Activated effector memory CD4-positive, alpha-beta T cell treated with Interleukin-2 at 50 U/mL for 16 hours (primary cell): Measurements from ENCODE around the gene PTP4A1.
"Not testable (repeated sequence)": the region's sequence is repeated elsewhere in the genome, so short reads cannot be mapped to it uniquely, and the experiment has no call there.

Source experiments
- DNase-seq: peaks from one replicate; pipeline ENCODE4 v3.0.0-alpha.2; 2020

PTP4A1 gene

DNA sequence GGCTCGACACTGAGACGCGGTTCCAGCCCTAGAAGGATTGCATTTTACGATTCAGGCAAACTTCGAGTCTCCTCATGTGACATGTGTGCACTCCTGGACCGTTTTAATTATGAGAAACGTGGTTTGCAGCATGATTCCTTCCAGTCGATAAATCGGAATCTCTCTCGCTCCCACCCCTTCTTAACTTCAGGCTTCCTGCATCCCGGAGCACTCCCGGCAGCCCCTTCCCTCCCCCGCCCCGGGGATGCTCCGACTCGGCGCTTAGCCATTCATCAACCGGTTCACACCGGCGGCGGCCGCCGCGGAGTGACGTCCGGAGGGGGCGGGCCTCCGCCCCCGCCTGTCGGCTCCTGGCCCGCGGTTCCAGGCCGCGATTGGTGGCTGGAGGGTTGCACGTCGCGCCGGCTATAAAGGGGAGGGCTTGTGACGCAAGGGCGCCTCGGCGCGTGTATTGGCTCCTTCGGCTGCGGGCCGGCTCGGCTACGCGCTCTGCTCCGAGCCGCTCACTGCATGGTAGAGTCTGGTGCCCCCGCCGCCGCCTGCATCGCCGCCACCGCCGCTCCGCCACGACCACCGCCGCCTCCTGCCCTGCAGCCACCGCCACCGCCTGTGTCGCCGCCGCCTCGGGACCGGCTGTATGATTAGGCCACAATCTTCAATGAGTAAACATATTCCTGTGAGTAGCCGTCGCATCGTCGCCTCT lies at the start of gene PTP4A1, which contains the start of gene LOC128125822:
TSS of gene PTP4A1 (plus strand) at position 437 of the 703 bp plus-strand sequence. CDS start 4,401 bp downstream, outside the sequence.
TSS of gene LOC128125822 (plus strand) at position 437 of the 703 bp plus-strand sequence.
- peak; percentile 93 for DNase-seq

DNA sequence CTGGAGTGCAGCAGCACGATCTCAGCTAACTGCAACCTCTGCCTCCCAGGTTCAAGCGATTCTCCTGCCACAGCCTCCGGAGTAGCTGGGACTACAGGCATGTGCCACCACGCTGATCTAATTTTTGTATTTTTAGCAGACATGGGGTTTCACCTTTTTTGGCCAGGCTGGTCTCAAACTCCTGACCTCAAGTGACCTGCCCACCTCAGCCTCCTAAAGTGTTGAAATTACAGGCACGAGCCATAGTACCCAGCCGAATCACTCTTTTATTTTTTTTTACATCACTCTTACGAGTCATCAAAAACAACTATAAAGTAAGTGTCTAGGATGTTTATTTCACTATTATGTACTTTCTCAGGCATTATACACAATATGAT lies 49.4 kb upstream of the PTP4A1 start:
- DNase-seq = not testable (repeated sequence)

DNA sequence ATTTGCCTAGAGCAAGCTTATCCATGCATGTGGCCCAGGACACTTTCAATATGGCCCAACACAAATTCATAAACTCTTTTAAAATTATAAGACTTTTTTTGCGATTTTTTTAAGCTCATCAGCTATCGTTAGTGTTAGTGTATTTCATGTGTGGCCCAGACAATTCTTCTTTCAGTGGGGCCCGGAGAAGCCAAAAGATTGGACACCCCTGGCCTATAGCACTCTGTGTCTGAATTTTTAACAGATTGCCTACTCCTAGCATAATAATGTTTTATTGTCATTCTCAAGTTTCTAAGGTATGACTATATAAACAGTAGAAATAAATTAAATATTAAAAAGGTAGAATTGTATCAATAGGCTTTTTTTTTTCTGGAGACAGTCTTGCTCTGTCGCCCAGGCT lies 48.6 kb upstream of the PTP4A1 start:
- no peak for DNase-seq

DNA sequence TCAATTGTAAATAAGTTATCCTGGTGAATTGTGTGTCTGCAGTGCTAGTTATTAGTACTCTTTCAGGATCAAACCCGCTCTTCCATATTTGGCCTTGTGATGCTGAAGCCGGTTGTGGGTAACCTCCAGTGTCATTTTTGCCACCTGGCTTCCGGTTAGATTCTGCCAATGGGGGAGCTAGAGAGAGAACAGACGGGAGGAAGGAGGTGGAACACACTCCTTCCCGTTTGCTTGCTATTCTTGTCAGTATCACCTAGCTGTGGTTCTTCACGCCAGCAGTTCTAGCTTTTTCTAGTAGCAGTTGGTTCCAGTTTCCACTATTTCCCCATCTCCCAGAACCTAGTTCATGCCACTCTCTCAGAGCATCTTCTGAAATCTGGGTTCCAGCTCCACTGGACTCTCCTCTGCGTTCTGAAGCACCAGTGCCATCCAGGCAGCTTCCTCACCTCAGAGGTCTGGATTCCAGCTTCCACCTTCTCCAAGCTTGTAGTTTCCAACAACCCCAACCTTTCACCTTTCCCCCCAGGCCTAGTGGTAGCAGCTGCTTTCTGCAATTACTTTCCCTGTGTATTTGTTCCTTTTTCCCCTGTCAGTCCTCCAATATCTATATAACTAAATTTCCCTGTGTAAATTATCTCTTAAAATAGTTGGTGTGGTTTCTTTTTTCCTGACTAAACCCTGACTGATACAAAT lies 46.9 kb upstream of the PTP4A1 start:
- DNase-seq = no peak

DNA sequence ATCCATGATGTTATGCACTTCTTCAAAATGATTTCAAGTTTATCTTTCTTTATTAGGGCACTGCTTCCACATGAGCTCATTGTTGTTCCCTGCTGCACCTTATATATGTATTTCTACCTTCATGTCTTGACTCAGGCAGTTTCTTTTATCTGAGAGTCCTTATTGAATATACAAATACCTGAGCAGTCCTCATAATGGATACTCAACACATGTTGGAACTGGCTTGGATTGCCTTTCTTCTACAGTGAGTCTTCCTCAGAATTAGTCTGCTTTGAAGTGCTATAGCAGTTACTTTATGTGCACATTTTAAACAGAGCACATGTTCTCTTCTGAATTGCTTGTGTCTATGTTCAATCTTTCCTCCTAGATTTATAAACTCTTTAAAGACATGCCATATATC lies 45.3 kb upstream of the PTP4A1 start:
- DNase-seq = no peak

DNA sequence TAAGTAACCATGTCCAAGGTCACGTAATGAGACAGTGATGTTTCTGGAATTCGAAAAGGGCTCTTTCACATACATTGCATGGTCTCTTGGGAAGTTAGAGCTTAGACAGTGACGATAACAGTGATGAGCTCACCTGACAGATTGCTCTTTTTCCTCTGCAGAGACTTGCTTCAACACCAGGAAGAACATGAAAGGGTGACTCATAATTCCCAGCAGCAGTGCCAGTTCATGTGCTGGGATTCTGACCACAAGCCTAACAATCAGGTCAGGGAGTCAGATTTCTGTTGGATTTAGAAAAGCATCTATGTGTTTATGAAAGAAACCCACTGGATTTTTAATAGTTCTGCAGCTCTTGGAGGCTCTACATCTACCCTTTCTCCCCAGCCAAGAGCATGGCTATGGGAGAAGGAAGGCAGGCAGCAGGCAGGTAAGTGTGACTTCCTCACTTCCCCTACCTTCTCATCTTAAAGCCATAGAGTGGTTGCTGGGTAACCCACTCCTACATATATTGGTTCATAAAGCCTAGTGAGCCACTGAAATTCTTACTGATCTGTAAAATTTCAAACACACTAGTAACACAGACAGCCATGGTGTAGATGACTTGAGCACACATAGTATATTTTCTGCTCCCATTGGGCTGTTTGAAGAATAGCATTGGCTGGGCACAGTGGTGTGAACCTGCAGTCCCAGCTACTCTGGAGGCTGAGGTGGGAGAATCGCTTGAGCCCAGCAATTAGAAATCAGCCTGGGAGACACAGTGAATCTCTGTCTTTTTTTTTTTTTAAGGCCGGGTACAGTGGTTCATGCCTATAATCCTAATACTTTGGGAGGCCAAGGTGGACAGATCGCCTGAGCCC lies 44.4 kb upstream of the PTP4A1 start:
- no peak for DNase-seq

DNA sequence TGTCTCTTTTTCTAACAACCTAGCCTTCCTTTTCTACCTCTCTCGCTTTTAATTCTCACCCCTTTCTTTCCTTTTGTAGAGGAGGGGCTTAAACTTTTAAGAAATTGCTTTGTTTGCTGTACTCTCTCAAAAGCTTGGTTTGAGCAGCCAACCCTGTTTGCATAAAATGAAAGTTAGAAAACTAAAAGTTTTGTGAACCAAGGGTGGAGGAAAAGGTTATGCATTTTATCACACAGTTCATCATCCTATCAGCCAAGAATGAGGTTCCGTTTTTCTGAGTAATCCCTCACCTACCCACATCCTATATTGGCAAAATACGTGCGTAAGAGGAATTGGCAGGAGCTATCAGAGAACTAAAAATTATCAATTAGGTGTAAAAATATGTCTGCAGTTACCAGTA lies 42.8 kb upstream of the PTP4A1 start:
- no peak for DNase-seq

DNA sequence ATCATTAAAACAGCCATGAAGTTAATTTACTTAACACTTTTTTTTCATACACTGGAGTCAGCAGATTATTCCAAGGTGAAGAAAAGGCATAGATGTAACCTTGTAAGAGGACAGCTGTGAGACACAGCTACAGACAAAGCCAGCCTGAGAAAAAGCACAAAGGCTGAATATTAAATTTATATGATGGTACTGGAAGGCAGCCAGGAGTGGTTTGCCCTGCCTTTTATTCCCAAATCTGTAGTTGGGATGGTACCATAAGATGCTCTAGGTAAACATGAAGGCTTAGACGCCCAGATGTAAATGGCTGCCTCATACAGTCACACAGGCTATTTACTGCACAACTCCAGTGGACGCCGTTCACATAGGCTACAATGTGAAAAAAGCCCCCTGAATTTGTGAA lies 42.1 kb upstream of the PTP4A1 start:
- DNase-seq = no peak

DNA sequence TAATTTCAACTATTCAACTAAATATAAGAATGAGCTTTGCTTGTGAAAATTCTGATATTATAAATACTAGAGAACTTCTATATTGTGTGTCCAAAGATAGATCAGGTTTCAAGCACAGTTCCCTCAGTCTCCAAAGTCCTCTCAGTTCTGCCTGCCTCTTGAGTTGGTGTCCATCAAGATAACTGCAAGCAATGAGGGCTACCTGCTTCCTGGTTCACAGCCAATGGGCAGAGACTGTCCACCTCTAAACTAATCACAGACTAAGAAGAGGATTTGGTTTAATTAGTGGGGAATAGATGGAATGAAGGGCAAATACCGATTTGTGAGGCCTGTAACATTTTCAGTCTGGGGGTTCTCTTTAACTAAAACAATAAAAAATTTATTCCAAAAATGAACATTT lies 41.3 kb upstream of the PTP4A1 start:
- DNase-seq = no peak

DNA sequence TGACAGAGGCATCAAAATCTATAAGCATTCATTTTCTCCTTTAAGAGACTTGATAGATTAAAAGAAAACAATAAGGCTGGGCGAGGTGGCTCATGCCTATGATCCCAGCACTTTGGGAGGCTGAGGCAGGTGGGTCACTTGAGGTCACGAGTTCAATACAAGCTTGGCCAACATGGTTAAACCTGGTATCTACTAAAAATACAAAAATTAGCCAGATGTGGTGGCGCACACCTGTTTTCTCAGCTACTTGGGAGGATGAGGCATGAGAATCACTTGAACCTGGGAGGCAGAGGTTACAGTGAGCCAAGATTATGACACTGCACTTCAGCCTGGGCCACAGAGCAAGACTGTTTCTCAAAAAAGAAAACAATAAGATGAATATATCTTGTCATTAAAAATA lies 39.3 kb upstream of the PTP4A1 start:
- DNase-seq = no peak

DNA sequence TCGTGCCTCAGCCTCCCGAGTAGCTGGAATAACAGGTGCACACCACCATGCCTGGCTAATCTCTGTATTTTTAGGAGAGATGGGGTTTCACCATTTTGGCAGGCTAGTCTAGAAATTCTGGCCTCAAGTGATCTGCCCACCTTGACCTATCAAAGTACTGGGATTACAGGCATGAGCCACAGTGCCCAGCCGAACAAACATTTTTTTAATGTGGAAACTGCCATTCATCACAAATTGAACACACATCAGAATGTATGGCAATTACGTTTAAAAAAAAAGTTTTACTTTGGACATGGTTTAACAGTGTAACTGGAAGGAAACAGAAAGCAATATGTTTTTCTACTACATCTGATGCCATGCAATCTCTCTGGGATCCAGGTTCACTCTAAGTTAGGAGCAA lies 38.3 kb upstream of the PTP4A1 start:
- no peak for DNase-seq

DNA sequence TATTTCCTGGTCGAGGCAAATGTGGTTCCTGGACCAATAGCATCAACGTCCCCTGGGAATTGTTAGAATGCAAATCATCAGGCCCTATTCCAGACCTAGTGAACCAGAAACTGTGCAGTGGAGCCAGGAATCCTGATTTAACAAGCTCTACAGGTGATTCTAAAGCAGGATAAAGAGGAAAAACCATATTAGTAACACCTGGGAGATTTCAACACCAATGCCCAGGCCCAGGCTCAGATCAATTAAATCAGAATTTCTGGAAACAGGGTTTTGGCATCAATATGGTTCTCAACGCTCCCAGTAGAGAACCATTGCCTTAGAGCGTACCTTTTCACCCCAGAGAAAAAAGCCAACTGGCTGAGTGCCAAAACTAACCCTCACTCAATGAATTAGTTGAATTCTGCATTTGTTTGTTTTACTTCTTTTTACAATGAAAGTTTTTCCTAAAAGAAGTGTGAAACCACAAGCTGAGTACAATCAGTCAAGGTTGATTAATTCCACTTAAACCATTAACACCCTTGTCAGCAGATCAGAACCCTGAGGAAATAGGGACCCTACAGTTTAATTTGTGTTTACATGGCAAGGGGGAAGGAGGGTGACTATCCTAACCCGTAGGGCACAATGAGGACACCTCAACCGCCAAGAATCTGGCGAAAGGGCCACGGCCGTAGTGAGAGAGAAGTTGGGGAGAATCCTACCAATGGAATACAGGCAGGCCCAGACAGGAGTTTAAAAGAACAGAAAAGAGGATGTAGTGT lies 34.9 kb upstream of the PTP4A1 start:
- DNase-seq = no peak

DNA sequence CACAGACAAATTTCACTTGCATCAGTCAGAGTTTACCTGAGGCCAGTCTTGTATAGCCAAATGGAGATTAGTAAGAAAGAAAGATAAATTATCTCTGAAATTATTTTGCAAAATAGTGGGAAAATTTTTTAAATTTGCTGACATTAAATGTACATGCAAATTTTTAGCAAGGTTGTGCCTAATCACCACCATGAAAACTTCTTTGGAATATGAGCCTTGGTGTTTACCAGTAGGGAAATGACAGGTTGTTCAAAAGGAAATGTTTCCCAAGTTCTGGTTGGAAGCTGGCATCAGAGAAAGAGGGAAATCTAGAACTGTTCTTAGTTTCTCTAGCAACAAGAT lies 34.4 kb upstream of the PTP4A1 start:
- DNase-seq = no peak

DNA sequence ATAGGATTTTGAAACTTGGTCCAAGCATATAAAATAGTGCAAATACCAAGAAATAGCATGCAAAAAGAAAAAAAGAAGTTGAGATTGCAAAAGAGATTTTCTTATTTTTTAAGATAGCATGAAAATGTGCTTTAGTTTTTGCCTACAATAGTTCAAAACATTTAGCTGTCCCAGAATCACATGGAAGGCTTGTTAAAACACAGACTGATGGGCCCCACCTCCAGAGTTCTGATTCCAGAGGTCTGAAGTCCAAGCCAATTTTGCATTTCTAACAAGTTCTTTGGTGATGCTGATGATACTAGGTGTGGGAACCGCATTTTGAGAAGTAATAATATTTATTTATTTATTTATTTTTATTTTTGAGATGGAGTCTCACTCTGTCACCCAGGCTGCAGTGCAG lies 33.7 kb upstream of the PTP4A1 start:
- DNase-seq = no peak

DNA sequence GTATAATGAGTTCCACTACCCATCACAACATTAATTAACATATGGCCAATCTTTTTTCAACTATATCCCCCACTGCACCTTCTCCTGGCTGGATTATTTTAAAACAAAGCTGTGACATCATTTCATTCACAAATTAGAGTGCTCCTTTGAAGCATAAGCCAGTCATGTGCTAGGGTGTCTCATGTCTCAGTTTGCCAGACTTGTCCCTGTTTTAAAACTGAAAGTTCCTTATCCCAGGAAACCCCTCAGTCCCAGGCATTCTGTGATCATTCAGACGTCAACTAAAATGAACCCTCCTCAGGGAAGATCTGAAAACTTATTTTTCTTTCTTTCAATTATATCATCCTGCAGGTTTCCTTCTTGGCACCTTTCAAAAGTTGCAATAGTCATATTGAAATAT lies 29.3 kb upstream of the PTP4A1 start:
- no peak for DNase-seq

DNA sequence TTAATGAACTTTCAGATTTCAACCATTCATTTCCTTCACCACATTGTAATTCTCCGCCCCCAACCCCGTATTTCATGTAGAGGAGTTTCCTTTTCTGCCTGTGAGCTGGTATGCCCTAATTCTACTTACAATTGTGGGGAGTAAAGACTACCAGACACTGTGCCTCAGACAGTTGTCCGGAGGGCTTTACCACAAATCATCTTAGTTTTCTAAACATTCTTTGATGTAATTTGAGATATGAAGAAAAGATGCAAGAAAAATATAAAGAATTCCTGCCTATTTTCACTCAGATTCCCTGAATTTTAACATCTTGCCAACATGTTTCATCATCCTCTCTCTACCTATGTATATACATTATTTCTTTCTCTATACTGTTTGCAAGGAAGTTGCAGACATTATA lies 28.3 kb upstream of the PTP4A1 start:
- DNase-seq = no peak

DNA sequence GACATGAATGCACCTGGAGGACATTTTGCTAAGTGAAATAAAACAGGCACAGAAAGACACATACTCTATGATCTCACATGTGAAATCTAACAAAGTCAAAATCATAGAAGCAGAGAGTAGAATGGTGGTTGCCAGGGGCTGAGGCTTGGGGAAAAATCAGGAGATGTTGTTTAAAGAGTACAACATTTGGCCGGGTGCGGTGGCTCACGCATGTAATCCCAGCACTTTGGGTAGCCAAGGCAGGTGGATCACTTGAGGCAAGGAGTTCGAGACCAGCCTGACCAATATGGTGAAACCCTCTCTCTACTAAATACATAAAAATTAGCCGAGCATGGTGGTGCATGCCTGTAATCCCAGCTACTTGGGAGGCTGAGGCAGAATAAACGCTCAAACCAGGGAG lies 26.0 kb upstream of the PTP4A1 start:
- no peak for DNase-seq

DNA sequence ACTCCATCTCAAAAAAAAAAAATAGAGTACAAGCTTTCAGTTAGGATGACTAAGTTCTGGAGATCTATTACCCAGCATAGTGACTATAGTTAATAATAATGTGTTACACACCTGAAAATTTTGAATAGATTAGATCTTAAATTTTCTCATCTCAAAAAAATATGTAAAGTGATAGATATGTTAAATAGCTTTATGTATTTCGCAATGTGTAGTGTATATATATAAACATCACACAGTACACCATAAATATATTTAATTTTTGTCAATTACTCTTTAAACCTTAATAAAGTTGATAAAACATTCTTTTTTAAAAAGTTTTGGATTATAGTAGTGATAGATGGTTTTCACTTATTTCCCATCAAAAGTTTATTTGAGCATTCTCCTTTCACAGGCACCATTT lies 25.6 kb upstream of the PTP4A1 start:
- DNase-seq = no peak

DNA sequence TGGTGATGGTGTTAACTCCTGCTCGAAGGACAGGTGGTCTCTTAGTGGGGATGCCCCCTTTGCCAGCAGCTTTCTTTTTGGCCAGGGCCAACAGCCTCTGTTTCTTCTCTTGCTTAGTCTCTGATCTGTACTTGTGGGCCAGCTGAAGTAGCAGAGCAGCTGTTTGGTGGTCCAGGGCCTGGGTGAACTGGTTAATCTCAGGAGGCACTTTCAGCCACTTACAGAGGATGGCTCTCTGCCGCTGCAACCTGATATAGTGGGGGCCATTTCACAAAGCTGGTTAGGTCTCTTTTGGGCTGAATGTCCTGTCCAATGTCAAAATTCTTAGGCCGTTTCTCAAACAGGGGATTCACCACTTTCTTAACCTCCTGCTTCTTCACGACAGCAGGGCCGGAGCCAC lies 23.2 kb upstream of the PTP4A1 start:
- DNase-seq = no peak

DNA sequence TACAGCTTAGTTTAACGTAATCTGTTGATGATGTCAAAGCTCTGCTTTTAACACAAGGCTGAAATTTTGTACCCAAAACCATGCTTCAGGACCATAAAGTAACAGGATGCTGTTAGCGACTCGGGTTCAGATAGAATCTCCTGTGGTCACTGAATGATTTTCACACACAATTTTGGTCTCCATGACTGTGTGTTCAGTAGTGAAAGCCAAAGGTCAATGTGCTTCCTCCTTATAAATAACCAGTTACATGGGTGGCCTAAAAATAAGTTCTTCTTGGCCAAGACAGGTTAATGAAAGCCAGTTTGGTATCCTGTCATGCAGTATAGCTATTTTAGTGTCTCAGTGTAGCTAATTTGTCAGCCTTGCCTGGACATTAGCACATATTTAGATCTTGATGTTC lies 19.1 kb upstream of the PTP4A1 start:
- DNase-seq = no peak

DNA sequence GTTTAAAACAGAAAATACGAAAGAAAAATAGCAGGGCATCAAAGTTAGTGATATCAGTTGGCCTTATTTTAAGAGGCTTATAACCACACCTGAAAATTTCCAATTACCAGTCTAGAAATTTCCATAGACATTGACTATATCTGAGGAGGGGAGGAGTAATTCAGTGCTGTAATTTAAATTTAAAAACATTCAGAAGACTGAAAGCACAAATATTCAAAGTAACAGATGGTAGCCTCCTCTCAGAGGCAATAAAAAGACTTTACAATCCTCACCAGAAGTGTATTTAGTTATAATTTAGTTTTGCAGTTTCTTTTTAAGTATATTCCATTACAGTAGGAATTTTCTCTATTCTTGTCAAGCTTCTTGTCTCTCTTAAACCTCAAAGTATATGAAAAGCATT lies 18.4 kb upstream of the PTP4A1 start:
- DNase-seq = no peak

DNA sequence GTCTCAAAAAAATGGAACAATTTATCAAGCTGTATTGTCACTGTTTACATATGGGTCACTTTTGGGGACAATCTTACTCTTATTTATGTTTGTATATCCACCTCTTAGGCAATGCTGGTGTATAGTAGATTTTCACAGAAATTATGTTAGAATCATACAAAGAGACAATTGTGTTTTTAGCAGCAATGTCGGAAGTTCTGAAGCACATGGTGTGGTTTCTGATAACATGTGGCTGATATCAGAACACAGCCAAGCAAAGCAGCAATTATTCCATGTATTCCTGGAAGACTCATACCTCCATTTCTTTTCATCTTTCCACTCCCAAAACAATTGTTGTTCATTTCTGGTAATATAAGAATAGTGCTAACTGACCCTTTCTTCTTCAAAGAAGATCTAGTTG lies 17.5 kb upstream of the PTP4A1 start:
- DNase-seq = no peak

DNA sequence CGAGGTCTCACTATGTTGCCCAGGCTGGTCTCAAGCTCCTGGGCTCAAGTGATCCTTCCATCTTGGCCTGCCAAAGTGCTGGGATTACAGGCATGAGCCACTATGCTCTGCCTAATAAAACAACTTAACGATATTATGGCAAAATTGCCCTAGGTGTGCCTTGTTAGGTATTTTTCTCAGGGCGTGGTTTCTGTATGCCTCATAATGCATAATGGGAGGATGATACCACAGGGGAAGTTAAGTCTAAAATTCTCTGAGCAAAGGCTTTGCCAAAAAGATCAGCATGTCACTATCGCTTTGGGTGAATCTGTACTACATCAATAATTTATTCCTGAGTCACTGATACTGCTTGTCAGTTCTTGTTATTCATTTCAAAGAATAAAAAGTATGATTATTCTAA lies 15.9 kb upstream of the PTP4A1 start:
- no peak for DNase-seq
